ENCODE data around the gene MARCKSL1. TPM values are rescaled to one million over a fixed set of nuclear protein-coding genes. Genes with fewer than 3 reads are reported as not detected.

MARCKSL1 gene
- total RNA-seq, 1 experiment from 2014 or later: 91.5 TPM

- DNase-seq: peak; percentile 78 to 79
- Histone ChIP-seq H3F3A (ENCODE audit: insufficient read depth, low read depth) (peaks cover 52% of the 10 kb centered on the region), H4K20me1 (ENCODE audit: insufficient read depth) (no peaks in the 10 kb centered on the region), H3K9me2 (ENCODE audit: insufficient read depth) (no peaks in the 10 kb centered on the region), H3K79me2 (ENCODE audit: low read depth) (peaks cover 13% of the 10 kb centered on the region), H3K4me1 (replicated peaks; ENCODE audit: insufficient read depth) (peaks cover 46% of the 10 kb centered on the region), H3K9me3 (ENCODE audit: insufficient read depth, low read depth) (no peaks in the 10 kb centered on the region), H3K27ac (peak overlapping the region; percentile 57), H3K36me3 (ENCODE audit: low read depth) (peaks cover 2% of the 10 kb centered on the region; the same call in 1 of the 2 replicates), H3K27me3 (ENCODE audit: insufficient read depth, low read depth) (no peaks in the 10 kb centered on the region), H3K4me3 (peak overlapping the region; percentile 4; the same call in 1 of the 2 replicates), H3K4me2 (peak overlapping the region; percentile 84), H2AFZ (no peak overlapping the region)
- CTCF ChIA-PET: interaction anchor here (0.5 to 0.6 kb wide), 2 partner anchors 21 to 852 kb away, joined by 4 to 9 read pairs; no protein-coding TSS in a partner anchor
- POLR2A ChIA-PET (ENCODE audit: unreplicated experiment): interaction anchor here (0.5 to 0.8 kb wide), 4 partner anchors 26 to 649 kb away, joined by 3 to 6 read pairs (median 4); no protein-coding TSS in a partner anchor
- TF ChIP-seq, protein P1, sequence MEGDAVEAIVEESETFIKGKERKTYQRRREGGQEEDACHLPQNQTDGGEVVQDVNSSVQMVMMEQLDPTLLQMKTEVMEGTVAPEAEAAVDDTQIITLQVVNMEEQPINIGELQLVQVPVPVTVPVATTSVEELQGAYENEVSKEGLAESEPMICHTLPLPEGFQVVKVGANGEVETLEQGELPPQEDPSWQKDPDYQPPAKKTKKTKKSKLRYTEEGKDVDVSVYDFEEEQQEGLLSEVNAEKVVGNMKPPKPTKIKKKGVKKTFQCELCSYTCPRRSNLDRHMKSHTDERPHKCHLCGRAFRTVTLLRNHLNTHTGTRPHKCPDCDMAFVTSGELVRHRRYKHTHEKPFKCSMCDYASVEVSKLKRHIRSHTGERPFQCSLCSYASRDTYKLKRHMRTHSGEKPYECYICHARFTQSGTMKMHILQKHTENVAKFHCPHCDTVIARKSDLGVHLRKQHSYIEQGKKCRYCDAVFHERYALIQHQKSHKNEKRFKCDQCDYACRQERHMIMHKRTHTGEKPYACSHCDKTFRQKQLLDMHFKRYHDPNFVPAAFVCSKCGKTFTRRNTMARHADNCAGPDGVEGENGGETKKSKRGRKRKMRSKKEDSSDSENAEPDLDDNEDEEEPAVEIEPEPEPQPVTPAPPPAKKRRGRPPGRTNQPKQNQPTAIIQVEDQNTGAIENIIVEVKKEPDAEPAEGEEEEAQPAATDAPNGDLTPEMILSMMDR (conservative IDR thresholded peaks at IDR 0.05): no peak
- TF ChIP-seq EZH2 (IDR thresholded peaks at IDR 0.05; ENCODE audit: low read depth): no peak
- BruUV-seq (replicated peaks): no TSS peak
- intact Hi-C loops (cut with micrococcal nuclease; ENCODE audit: unreplicated experiment): loop anchor here (1.0 kb wide), 1 partner anchor 62 kb away; the partner anchor contains the start of gene BSDC1
Measured at GRCh38 chr1:32332290-32333079, 3.5 kb downstream of the MARCKSL1 start.

DNA sequence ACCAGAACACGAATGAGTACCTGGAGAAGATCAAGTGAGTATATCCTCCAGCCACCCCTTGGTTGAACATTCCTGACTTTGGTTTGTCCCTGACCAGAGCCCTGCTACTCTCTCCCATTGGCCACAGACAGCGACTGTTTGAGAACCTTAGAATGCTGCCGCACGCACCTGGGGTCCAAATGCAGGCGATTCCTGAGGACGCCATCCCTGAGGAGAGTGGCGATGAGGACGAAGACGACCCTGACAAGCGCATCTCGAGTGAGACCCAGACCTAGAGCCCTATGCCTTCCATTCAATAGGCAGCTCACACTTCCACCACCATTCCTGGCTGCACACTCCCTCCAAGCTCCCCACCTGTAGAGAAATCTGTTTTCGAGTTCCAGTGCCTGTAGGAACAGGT is 4.5 kb downstream of the MARCKSL1 start:
- H3K27me3 ChIP-seq (ENCODE audit: insufficient read depth, low read depth): no peaks in the 10 kb centered on the region
- TF ChIP-seq, protein P1 (conservative IDR thresholded peaks at IDR 0.05): no peak
- TF ChIP-seq EZH2 (IDR thresholded peaks at IDR 0.05; ENCODE audit: low read depth): no peak
- no peak overlapping the region for H2AFZ ChIP-seq
- H3K36me3 ChIP-seq (ENCODE audit: low read depth): peaks cover 2% of the 10 kb centered on the region; the same call in 1 of the 2 replicates
- no peak overlapping the region for H3K4me3 ChIP-seq
- H3K9me3 ChIP-seq (ENCODE audit: insufficient read depth, low read depth): no peaks in the 10 kb centered on the region
- H3K79me2 ChIP-seq (ENCODE audit: low read depth): peaks cover 13% of the 10 kb centered on the region
- H3K4me1 ChIP-seq (replicated peaks; ENCODE audit: insufficient read depth): peaks cover 41% of the 10 kb centered on the region
- H3K9me2 ChIP-seq (ENCODE audit: insufficient read depth): no peaks in the 10 kb centered on the region
- DNase-seq: no peak
- intact Hi-C loops (cut with micrococcal nuclease; ENCODE audit: unreplicated experiment): no loop called here
- no TSS peak for BruUV-seq (replicated peaks)
- peak overlapping the region; percentile 57 for H3K27ac ChIP-seq
- no peaks in the 10 kb centered on the region for H4K20me1 ChIP-seq (ENCODE audit: insufficient read depth)
- ChIA-PET CTCF (no interaction called here), POLR2A (ENCODE audit: unreplicated experiment) (interaction anchor here (0.6 to 0.8 kb wide), 3 partner anchors 27 to 650 kb away, joined by 4 to 6 read pairs (median 6); no protein-coding TSS in a partner anchor)
- peak overlapping the region; percentile 84 for H3K4me2 ChIP-seq
- peaks cover 45% of the 10 kb centered on the region for H3F3A ChIP-seq (ENCODE audit: insufficient read depth, low read depth)

GRCh38 chr1:32330558-32331151 is 5.4 kb downstream of the MARCKSL1 start:
- H2AFZ ChIP-seq: no peak overlapping the region
- no peak overlapping the region for H3K4me2 ChIP-seq
- CTCF ChIA-PET: no interaction called here
- no peaks in the 10 kb centered on the region for H3K9me3 ChIP-seq (ENCODE audit: insufficient read depth, low read depth)
- peaks cover 45% of the 10 kb centered on the region for H3F3A ChIP-seq (ENCODE audit: insufficient read depth, low read depth)
- no peaks in the 10 kb centered on the region for H3K9me2 ChIP-seq (ENCODE audit: insufficient read depth)
- intact Hi-C loops (cut with micrococcal nuclease; ENCODE audit: unreplicated experiment): no loop called here
- POLR2A ChIA-PET (ENCODE audit: unreplicated experiment): interaction anchor here (0.7 kb wide), 1 partner anchor 90 kb away, joined by 3 read pairs; no protein-coding TSS in a partner anchor
- H4K20me1 ChIP-seq (ENCODE audit: insufficient read depth): no peaks in the 10 kb centered on the region
- no TSS peak for BruUV-seq (replicated peaks)
- H3K27me3 ChIP-seq (ENCODE audit: insufficient read depth, low read depth): no peaks in the 10 kb centered on the region
- H3K27ac ChIP-seq: no peak overlapping the region
- H3K36me3 ChIP-seq (ENCODE audit: low read depth): peaks cover 5% of the 10 kb centered on the region; the same call in 1 of the 2 replicates
- TF ChIP-seq, protein P1 (conservative IDR thresholded peaks at IDR 0.05): no peak
- no peak for TF ChIP-seq EZH2 (IDR thresholded peaks at IDR 0.05; ENCODE audit: low read depth)
- H3K4me1 ChIP-seq (replicated peaks; ENCODE audit: insufficient read depth): peaks cover 41% of the 10 kb centered on the region
- peaks cover 13% of the 10 kb centered on the region for H3K79me2 ChIP-seq (ENCODE audit: low read depth)
- H3K4me3 ChIP-seq: no peak overlapping the region
- DNase-seq: peak in 1 of 2 experiments; percentile 16

Measured in PC-9 (cell line).